CD4-positive, alpha-beta T cell treated with Interleukin-17A for 1 hour (primary cell): ENCODE results near the gene CRELD2.

Experiments
- DNase-seq: peaks from one replicate; pipeline ENCODE4 v3.0.0-alpha.2; 2020

CRELD2 gene

GRCh38 chr22:49970528-49971231 lies 52.2 kb downstream of the CRELD2 start:
- peak; percentile 94 for DNase-seq

- no peak for DNase-seq
Measured at GRCh38 chr22:49971232-49972162, 53.1 kb downstream of the CRELD2 start.

- no peak for DNase-seq
Measured at GRCh38 chr22:49972163-49973017, 54.0 kb downstream of the CRELD2 start.

GRCh38 chr22:49973018-49973961 lies 54.9 kb downstream of the CRELD2 start:
- DNase-seq: no peak

GRCh38 chr22:49975543-49976389 lies 57.3 kb downstream of the CRELD2 start:
- no peak for DNase-seq

GRCh38 chr22:49976439-49977175 lies 58.2 kb downstream of the CRELD2 start:
- peak; percentile 79 for DNase-seq
